Right lung (tissue), 10 donors: Measurements from ENCODE around the gene CATSPERZ. TPM values are rescaled to one million over a fixed set of nuclear protein-coding genes. Genes with fewer than 3 reads are reported as not detected.

Source experiments
- DNase-seq, 2 donors: peaks; one replicate each; pipeline ENCODE4 v3.0.0-alpha.2; 2013
- long read RNA-seq, 8 donors: transcript quantifications; one replicate each; lab custom pipeline, GENCODE V29; 2026
- polyA plus RNA-seq, 5 donors: library from polyadenylated mRNA; unstranded; fragments of 120-200 nt; gene quantifications; one replicate each; pipeline versions ENCODE4 v1.2.1 to v1.2.3, GENCODE V29; 2013; ENCODE audit warnings: inconsistent platforms in 1 of 5, low replicate concordance in 1 of 5; ENCODE audit not compliant: insufficient read length in 5 of 5, insufficient read depth in 1 of 5

CATSPERZ gene
- polyA plus RNA-seq: under 1 TPM in 3 of 5 donors, not detected in 2; 0.15 to 0.33 (median 0.28) TPM
- long read RNA-seq, donor 1: 0 reads
- long read RNA-seq, donor 2: 0 reads
- long read RNA-seq, donor 3: 0 reads
- long read RNA-seq, donor 4: 0 reads
- long read RNA-seq, donor 5, partial matches to known transcripts: 0 of 1 reads
- long read RNA-seq, donor 5, other reads (novel, unspliced or antisense): 0 of 1 reads
- long read RNA-seq, donor 6: 0 reads
- long read RNA-seq, donor 7: 0 reads
- long read RNA-seq, donor 8: 0 reads

GRCh38 chr11:64299847-64300648 is at the start of gene CATSPERZ:
CATSPERZ (plus strand) TSS chr11:64300358; CDS start chr11:64300411, 53 bp downstream.
- no peak for DNase-seq

- no peak for DNase-seq
These were observed 49.6 kb upstream of the CATSPERZ start for GRCh38 chr11:64250415-64251015.

GRCh38 chr11:64251016-64251752 is 49.0 kb upstream of the CATSPERZ start, which contains the start of gene PLCB3:
PLCB3 (plus strand) TSS chr11:64251530; CDS start chr11:64251650, 120 bp downstream.
- no peak for DNase-seq

- no peak for DNase-seq
These were observed 48.5 kb upstream of the CATSPERZ start for GRCh38 chr11:64251753-64252002.

GRCh38 chr11:64252003-64252872 is 47.9 kb upstream of the CATSPERZ start:
- DNase-seq: no peak

GRCh38 chr11:64253043-64253442 is 47.1 kb upstream of the CATSPERZ start:
- DNase-seq: no peak

- no peak for DNase-seq
These were observed 46.7 kb upstream of the CATSPERZ start for GRCh38 chr11:64253481-64253880.

GRCh38 chr11:64254326-64254725 is 45.8 kb upstream of the CATSPERZ start:
- DNase-seq: no peak

- no peak for DNase-seq
These were observed 44.7 kb upstream of the CATSPERZ start for GRCh38 chr11:64255135-64256128.

GRCh38 chr11:64256300-64256699 is 43.9 kb upstream of the CATSPERZ start:
- no peak for DNase-seq

- no peak for DNase-seq
These were observed 41.8 kb upstream of the CATSPERZ start for GRCh38 chr11:64258356-64258755.

- no peak for DNase-seq
These were observed 41.1 kb upstream of the CATSPERZ start for GRCh38 chr11:64258946-64259532.

GRCh38 chr11:64259533-64260067 is 40.6 kb upstream of the CATSPERZ start:
- DNase-seq: no peak

- DNase-seq: no peak
These were observed 39.9 kb upstream of the CATSPERZ start for GRCh38 chr11:64260147-64260708.

GRCh38 chr11:64261556-64262080 is 38.5 kb upstream of the CATSPERZ start:
- no peak for DNase-seq

GRCh38 chr11:64262271-64263002 is 37.7 kb upstream of the CATSPERZ start:
- DNase-seq: no peak

GRCh38 chr11:64263021-64263946 is 36.9 kb upstream of the CATSPERZ start:
- DNase-seq: no peak
